ENCODE measurements around the gene PRR5L.

The PRR5L gene

DNA sequence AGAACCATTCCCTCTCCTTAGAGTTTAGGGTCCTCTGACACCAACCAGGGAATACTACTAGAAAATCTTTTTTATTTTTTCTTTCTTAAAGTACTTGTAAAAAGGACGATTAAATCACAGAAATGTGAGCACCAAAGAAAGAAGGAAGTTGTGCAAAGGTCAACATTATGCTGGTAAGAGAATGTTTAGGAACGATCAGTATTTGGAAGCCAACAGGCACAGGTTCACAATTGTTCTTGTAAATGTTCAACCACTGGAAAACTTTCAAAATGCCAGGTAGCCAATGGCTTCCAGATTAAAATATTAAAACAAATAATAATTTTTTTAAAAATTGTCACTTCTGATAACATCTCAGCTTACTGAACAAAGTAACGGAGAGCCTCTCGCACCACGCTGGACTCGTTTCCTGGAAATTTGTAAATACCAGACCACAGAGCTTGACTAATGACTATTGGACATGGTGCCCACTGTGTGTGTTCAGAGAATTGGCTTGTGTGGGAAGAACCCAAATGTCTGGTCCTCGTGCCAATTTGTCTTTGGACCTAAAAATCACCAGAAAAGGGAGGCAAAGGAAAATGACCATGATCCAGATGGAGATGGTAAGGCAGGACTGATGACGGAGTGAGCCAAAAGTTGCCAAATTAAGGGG, 27.6 kb upstream of the PRR5L start:
- Mint-ChIP-seq H3K27me3 (peaks cover 2% of the 10 kb centered on the region), H3K27ac (no peak overlapping the region), H3K36me3 (peaks cover 33% of the 10 kb centered on the region), H3K4me1 (no peaks in the 10 kb centered on the region), H3K9me3 (peaks cover 3% of the 10 kb centered on the region), H3K4me3 (no peak overlapping the region)
- DNase-seq (ENCODE audit: low spot score in 2 of 2), result no peak
- no peak for ATAC-seq (ENCODE audit: low read depth)

DNA sequence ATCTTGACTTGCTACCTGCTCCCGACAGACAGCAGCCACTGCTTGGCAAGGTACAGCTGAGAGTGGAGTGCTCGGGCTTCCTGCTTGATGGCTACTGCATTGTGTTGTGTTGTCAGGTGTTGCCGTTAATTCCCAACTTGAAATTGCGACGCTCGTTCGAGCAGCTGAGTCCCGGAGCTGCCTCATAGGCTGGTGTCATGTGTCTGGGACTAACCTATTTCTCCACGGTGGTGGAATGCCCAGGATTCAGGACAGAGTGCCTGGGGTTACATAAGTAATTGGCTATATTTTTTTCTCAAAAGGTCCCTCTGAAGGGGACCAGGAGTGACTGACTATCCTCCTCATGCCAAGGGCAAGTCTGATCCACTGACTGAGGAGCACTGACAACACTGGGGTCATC, 25.4 kb upstream of the PRR5L start:
- DNase-seq (ENCODE audit: low spot score in 2 of 2) (no peak), ATAC-seq (ENCODE audit: low read depth) (no peak)
- no peaks in the 10 kb centered on the region for H3K27me3 Mint-ChIP-seq
- no peaks in the 10 kb centered on the region for H3K4me1 Mint-ChIP-seq
- H3K27ac Mint-ChIP-seq, result no peak overlapping the region
- no peak overlapping the region for H3K4me3 Mint-ChIP-seq
- H3K36me3 Mint-ChIP-seq, result peaks cover 50% of the 10 kb centered on the region
- peaks cover 3% of the 10 kb centered on the region for H3K9me3 Mint-ChIP-seq

DNA sequence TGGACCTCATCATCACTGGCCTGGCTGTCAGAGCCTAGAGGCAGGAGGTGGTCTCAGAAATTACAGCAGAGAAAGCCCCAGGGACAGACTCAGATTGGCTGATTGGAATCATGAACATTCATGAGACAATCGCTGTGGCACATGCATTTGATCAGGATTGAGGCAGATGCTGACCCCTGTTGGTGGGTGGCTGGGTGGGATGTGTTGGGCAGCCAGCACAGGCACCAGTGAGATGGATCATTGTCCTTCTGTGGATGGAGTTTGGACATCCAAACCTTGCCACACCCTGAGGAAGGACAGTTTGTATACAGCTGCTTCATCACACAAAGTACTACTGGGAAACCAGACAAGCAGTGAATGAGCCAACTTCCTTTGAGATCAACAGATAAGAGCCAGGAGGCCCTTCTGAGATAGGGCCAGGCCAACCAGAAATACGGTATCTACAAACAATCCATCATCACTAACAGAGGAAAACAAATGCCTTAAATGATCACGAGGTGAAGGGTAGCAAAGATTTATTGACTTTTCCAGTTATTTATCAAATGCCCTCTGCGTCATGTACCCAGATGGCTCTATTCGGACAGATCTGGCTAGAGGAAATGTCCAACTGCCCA, 24.2 kb upstream of the PRR5L start:
- H3K36me3 Mint-ChIP-seq, result peaks cover 54% of the 10 kb centered on the region
- DNase-seq (ENCODE audit: low spot score in 2 of 2) (no peak), ATAC-seq (ENCODE audit: low read depth) (no peak)
- H3K4me1 Mint-ChIP-seq, result no peaks in the 10 kb centered on the region
- peaks cover 3% of the 10 kb centered on the region for H3K9me3 Mint-ChIP-seq
- H3K4me3 Mint-ChIP-seq, result no peak overlapping the region
- no peak overlapping the region for H3K27ac Mint-ChIP-seq
- H3K27me3 Mint-ChIP-seq, result no peaks in the 10 kb centered on the region

DNA sequence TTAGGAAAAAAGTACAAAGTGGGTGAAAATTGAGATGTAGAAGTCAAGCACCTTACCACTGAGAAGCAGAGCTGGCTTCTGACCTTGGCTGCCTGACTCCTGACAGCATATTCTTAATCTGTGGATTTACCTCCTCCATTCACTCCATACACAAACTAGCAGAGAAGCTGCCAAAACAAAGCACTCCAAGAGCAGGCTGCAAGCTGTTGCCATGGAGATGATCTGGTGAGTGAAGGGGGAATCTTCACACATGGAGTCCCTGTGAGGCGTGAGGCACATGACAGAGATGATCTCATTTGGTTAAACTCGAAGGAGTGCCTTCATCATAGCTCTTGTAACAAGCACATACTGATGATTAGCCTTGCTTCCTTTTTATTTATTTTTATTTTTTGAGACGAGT, 23.0 kb upstream of the PRR5L start:
- no peak for ATAC-seq (ENCODE audit: low read depth)
- H3K36me3 Mint-ChIP-seq, result peaks cover 59% of the 10 kb centered on the region
- DNase-seq (ENCODE audit: low spot score in 2 of 2), result no peak
- H3K4me1 Mint-ChIP-seq, result no peaks in the 10 kb centered on the region
- peaks cover 3% of the 10 kb centered on the region for H3K9me3 Mint-ChIP-seq
- H3K27ac Mint-ChIP-seq, result no peak overlapping the region
- H3K4me3 Mint-ChIP-seq, result no peak overlapping the region
- no peaks in the 10 kb centered on the region for H3K27me3 Mint-ChIP-seq

DNA sequence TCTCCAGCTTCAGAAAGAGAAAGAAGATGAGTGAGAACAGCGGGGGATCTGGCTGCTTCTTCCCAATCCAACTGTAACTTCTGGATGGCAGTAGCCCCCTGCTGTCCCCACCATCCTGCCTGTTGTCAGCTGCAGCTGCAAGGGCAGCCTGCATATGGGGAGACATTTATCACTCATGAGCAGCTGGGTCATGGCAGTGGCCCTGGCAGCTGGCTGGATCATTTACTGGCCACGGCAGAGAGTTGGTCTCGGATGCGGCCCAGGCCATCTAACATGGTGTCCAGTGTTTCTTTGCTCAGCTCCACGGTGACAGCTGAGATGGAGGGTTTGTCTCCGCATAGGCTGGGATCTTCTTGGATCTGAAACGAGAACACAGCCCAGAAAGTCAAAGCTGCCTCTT, 21.7 kb upstream of the PRR5L start:
- no peak overlapping the region for H3K27ac Mint-ChIP-seq
- no peak for ATAC-seq (ENCODE audit: low read depth)
- peaks cover 3% of the 10 kb centered on the region for H3K9me3 Mint-ChIP-seq
- no peaks in the 10 kb centered on the region for H3K27me3 Mint-ChIP-seq
- no peaks in the 10 kb centered on the region for H3K4me1 Mint-ChIP-seq
- H3K4me3 Mint-ChIP-seq, result no peak overlapping the region
- DNase-seq (ENCODE audit: low spot score in 2 of 2), result no peak
- peaks cover 60% of the 10 kb centered on the region for H3K36me3 Mint-ChIP-seq

DNA sequence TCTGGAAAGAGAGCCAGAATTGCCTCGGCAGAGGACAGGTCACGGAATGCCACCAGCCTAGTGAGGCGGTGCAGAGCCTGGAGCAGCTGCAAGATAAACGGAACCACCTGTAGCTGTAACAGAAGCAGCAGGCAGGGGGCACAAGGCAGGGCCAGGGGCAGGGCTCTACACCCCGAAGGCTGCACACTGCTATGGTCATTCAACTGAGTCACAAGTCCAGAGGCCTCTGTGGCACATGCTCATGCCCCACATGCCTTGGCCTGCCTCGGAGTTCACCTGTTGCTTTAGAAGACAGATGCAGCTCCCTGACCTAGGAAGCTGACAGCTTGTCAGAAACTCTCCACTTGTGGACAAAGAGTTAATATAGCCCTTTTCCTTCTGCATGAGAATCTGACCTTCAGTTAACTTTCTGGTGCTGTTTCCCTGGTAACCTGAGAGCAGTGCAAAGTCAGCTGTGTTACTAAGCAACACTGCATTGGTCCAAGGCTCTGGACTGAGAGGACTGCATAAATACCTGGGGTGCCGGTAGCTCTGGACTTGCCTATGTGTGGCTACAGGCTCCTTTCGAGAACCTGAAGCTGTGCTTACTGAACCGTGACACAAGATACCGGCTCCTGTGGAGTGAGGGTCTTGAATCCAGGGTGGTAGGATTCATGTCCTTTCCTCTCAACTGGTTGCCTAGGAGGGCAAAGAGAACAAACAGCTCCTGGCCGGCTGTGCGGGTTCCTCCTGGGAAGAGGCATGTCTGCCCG, 17.4 kb upstream of the PRR5L start:
- H3K9me3 Mint-ChIP-seq, result peaks cover 3% of the 10 kb centered on the region
- ATAC-seq (ENCODE audit: low read depth), result no peak
- no peak overlapping the region for H3K27ac Mint-ChIP-seq
- H3K36me3 Mint-ChIP-seq, result peaks cover 48% of the 10 kb centered on the region
- no peaks in the 10 kb centered on the region for H3K27me3 Mint-ChIP-seq
- H3K4me1 Mint-ChIP-seq, result peaks cover 7% of the 10 kb centered on the region
- no peak overlapping the region for H3K4me3 Mint-ChIP-seq
- no peak for DNase-seq (ENCODE audit: low spot score in 2 of 2)

DNA sequence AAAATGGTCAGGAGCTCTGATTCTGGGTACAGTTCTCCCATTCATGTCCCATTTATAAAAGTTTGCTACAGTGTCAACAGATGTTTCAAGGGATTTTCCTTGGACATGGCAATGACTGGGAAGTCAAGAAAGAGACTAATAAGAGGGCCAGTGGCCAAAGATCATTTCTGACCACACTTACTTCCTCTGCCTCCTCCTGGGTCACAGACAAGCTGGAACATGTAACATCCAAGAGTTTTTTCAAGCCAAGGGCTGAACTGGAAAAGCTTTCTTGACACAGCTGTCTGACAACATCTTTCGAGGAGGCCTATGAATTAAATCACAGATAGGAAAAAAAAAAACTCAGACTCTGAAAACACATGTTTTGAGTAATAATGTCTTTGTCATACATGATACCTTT, 15.6 kb upstream of the PRR5L start:
- Mint-ChIP-seq H3K36me3 (peaks cover 35% of the 10 kb centered on the region), H3K27me3 (no peaks in the 10 kb centered on the region), H3K4me3 (no peak overlapping the region), H3K4me1 (peaks cover 10% of the 10 kb centered on the region), H3K9me3 (peaks cover 3% of the 10 kb centered on the region), H3K27ac (no peak overlapping the region)
- DNase-seq (ENCODE audit: low spot score in 2 of 2), result no peak
- ATAC-seq (ENCODE audit: low read depth), result no peak

DNA sequence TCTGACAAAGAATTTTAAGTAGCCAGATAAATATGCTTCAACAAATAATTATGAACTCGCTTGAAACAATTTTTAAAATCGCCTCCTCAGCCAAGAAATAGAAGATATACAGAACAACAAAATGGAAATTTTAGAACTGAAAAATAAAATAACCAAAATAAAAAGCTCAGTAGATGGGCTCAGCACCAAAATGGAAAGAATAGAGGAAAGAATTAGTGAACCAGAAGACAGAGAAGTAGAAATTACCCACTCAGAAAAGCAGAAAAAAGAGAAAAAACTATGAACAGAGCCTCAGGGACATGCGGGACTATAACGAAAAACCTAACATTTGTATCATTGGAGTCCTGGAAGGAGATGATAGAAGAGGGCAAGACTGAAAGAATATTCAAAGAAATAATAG, 14.2 kb upstream of the PRR5L start:
- peaks cover 30% of the 10 kb centered on the region for H3K36me3 Mint-ChIP-seq
- peaks cover 3% of the 10 kb centered on the region for H3K9me3 Mint-ChIP-seq
- peaks cover 15% of the 10 kb centered on the region for H3K4me1 Mint-ChIP-seq
- H3K27me3 Mint-ChIP-seq, result no peaks in the 10 kb centered on the region
- H3K27ac Mint-ChIP-seq, result no peak overlapping the region
- DNase-seq (ENCODE audit: low spot score in 2 of 2), result no peak
- no peak overlapping the region for H3K4me3 Mint-ChIP-seq
- no peak for ATAC-seq (ENCODE audit: low read depth)

DNA sequence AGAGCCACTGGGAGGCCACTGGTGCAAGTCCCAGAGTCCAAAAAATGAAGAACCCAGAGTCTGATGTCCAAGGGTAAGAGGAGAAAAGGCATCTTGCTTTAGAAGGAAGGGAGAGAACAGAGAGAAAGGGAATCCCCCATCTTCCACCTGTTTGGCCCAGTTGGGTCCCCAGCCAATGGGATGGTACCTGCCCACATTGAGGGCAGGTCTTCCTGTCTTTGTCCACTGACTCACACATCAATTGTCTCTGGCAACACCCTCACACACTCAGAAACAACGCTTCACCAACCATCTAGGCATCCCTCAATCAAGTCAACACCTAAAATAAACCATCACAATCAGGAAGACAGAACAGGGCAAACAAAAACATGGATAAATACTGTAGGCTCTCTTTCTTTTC, 13.2 kb upstream of the PRR5L start:
- no peak overlapping the region for H3K27ac Mint-ChIP-seq
- peaks cover 17% of the 10 kb centered on the region for H3K4me1 Mint-ChIP-seq
- H3K9me3 Mint-ChIP-seq, result peaks cover 3% of the 10 kb centered on the region
- no peak for ATAC-seq (ENCODE audit: low read depth)
- peaks cover 25% of the 10 kb centered on the region for H3K36me3 Mint-ChIP-seq
- no peaks in the 10 kb centered on the region for H3K27me3 Mint-ChIP-seq
- no peak overlapping the region for H3K4me3 Mint-ChIP-seq
- DNase-seq (ENCODE audit: low spot score in 2 of 2), result no peak

DNA sequence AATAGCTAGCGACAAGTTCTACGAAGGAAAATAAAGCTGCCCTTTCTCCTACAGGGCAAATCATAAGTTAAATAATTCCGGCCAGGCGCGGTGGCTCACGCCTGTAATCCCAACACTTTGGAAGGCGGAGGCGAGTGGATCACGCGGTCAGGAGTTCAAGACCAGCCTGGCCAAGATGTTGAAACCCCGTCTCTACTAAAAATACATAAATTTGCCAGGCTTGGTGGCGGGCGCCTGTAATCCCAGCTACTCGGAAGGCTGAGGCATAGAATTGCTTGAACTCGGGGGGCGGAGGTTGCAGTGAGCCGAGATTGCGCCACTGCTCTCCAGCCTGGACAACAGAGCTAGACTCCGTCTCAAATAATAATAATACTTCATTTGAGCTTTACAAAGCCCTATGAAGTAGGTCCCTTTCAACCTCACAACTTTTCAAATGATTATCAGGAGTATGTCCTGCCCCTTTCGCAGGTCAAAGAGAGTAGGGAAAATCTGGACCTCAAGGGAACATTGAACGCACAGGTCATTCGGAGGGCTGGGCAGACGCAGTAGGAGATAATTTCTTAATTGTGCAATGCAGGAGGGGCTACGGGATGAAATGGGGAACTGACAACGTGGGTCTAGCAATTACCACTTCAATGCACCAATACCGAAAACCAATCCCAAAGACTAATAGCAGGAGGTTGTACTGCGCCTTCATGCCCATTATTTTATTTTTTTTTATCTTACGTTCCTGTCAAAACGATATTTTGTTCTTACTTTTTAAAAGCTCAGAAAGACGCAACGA, 7.5 kb upstream of the PRR5L start:
- Mint-ChIP-seq H3K27me3 (no peaks in the 10 kb centered on the region), H3K4me3 (peak overlapping the region; percentile 83), H3K4me1 (peaks cover 19% of the 10 kb centered on the region), H3K27ac (peak overlapping the region; percentile 79), H3K36me3 (no peaks in the 10 kb centered on the region), H3K9me3 (no peaks in the 10 kb centered on the region)
- no peak for DNase-seq (ENCODE audit: low spot score in 2 of 2)
- peak; percentile 18 for ATAC-seq (ENCODE audit: low read depth)

DNA sequence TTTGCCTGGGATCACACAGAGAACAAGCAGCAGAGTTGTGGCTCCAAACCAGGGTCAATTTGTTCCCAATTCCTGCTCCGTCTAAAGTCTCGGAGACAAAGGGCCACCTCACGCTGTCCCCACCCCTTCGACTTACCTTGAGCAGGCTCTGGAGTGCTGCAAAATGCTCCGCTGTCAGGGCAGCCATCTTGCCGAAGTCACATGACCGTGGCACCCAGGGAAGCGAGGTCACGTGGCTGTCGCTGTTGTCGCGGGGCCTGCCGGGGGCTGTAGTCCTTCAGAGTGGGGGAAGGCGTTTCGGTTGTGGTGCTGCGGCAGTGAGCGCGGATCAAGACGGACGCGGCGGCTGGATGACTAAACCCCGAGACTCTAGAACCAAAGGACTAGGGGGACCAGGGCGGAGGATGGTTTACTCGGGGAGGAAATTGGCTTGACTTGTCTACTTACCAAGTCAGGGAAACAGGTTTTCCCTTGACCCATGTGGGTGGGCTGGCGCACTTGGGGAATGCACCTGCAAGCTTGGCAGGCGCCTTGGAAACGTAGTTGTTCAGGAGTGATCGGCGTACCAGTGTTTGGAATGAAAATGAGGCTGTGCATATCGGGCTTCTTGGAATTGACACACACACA, 6.7 kb upstream of the PRR5L start, which contains the start of gene COMMD9:
TSS of gene COMMD9 (minus strand) at position 199 of the 627 bp plus-strand sequence. CDS start at position 187, 12 bp downstream.
- H3K36me3 Mint-ChIP-seq, result no peaks in the 10 kb centered on the region
- ATAC-seq (ENCODE audit: low read depth), result peak; percentile 98
- H3K27me3 Mint-ChIP-seq, result no peaks in the 10 kb centered on the region
- peak within 1 kb of the TSS; percentile 79 for H3K27ac Mint-ChIP-seq
- peak; percentile 86 for DNase-seq (ENCODE audit: low spot score in 2 of 2)
- H3K9me3 Mint-ChIP-seq, result no peaks in the 10 kb centered on the region
- peak within 1 kb of the TSS; percentile 83 for H3K4me3 Mint-ChIP-seq
- H3K4me1 Mint-ChIP-seq, result peaks cover 19% of the 10 kb centered on the region

DNA sequence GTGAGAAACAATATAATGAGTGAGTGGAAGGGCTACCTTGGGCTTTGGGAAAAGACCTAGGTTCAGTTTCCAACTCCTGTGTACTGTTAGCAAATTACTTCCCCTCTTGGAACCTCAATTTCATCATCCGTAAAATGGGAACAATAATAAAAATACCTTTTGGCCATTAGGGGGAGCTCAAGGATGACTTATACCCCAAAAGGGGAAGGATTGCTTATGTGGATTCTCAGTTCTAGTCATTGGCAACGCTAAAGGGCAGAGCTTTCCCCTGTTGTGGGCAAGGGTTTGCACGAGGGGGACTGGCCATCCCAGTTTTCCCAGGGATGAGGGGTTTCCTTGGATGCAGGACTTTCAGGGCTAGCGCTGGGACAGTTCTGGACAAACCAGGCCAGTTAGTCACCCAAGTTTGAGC, 3.8 kb upstream of the PRR5L start:
- Mint-ChIP-seq H3K4me1 (peaks cover 12% of the 10 kb centered on the region), H3K27ac (no peak overlapping the region), H3K27me3 (no peaks in the 10 kb centered on the region), H3K4me3 (no peak overlapping the region), H3K9me3 (no peaks in the 10 kb centered on the region), H3K36me3 (no peaks in the 10 kb centered on the region)
- DNase-seq (ENCODE audit: low spot score in 2 of 2), result peak; percentile 22 to 64
- peak; percentile 21 for ATAC-seq (ENCODE audit: low read depth)

DNA sequence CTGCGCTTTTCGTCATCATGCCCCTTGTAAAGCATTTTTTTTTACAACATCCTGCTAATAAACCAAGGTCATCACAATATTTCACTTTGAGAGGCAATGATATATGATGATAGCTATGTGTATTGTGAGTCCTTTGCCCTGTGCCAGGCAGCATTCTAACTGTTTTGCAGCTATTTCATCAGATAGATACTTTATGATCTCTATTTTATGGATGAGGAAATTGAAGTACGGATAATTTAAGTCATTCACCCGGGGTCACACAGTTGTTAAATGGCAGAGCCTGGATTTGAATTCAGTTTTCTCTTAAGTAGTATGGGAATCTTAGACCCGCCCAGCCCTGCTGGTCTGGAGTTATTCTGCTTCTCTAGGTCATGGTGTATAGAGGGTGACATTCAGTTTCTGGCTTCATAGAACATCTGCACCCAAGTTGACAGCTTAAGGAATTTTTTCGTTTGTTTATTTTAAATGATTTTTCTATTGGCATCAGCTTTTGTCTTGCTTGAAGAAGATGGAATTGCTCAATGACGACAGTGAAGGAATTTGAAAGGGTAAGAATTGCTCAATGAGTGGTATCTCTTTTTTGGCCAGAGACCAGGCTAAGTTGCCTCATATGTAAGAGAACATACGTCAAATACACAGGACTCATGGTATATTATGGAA, 926 bp downstream of the PRR5L start:
- ATAC-seq (ENCODE audit: low read depth) (no peak), DNase-seq (ENCODE audit: low spot score in 2 of 2) (no peak)
- peaks cover 9% of the 10 kb centered on the region for H3K27me3 Mint-ChIP-seq
- no peak overlapping the region for H3K4me3 Mint-ChIP-seq
- no peaks in the 10 kb centered on the region for H3K9me3 Mint-ChIP-seq
- no peak overlapping the region for H3K27ac Mint-ChIP-seq
- no peaks in the 10 kb centered on the region for H3K36me3 Mint-ChIP-seq
- H3K4me1 Mint-ChIP-seq, result no peaks in the 10 kb centered on the region
